HG03108 (cell line): ENCODE measurements around the gene KRTAP2-2.
"Not testable (repeated sequence)": the region's sequence is repeated elsewhere in the genome, so short reads cannot be mapped to it uniquely, and the experiment has no call there.

Source experiments
- ATAC-seq: cut with Tn5 transposase; IDR thresholded peaks from one replicate; pipeline ENCODE4 v1.9.1; 2021; ENCODE audit warnings: moderate library complexity; ENCODE audit not compliant: unreplicated experiment

KRTAP2-2 gene

GRCh38 chr17:41065016-41065689 lies 10.1 kb upstream of the KRTAP2-2 start:
- not testable (repeated sequence) for ATAC-seq

- no peak for ATAC-seq
These were observed 9.3 kb upstream of the KRTAP2-2 start for GRCh38 chr17:41064301-41064700.

- ATAC-seq: no peak
These were observed 8.4 kb upstream of the KRTAP2-2 start for GRCh38 chr17:41063449-41063848.

- ATAC-seq: no peak
These were observed 6.9 kb upstream of the KRTAP2-2 start for GRCh38 chr17:41061964-41062363.

- no peak for ATAC-seq
These were observed 5.1 kb upstream of the KRTAP2-2 start, which contains the start of gene KRTAP2-3 for GRCh38 chr17:41060052-41060604. KRTAP2-3 (minus strand) TSS chr17:41060114; CDS start chr17:41060050, 64 bp downstream.

GRCh38 chr17:41059276-41060051 lies 4.4 kb upstream of the KRTAP2-2 start:
- ATAC-seq: not testable (repeated sequence)

GRCh38 chr17:41058741-41059140 lies 3.7 kb upstream of the KRTAP2-2 start:
- no peak for ATAC-seq

- ATAC-seq: no peak
These were observed 2.5 kb upstream of the KRTAP2-2 start for GRCh38 chr17:41057547-41057946.

- ATAC-seq: not testable (repeated sequence)
These were observed 474 bp downstream of the KRTAP2-2 start for GRCh38 chr17:41054556-41054955.

GRCh38 chr17:41054025-41054424 lies 1.0 kb downstream of the KRTAP2-2 start:
- no peak for ATAC-seq

GRCh38 chr17:41052566-41052965 lies 2.5 kb downstream of the KRTAP2-2 start:
- no peak for ATAC-seq

GRCh38 chr17:41049110-41049509 lies 5.9 kb downstream of the KRTAP2-2 start:
- no peak for ATAC-seq

- no peak for ATAC-seq
These were observed 6.6 kb downstream of the KRTAP2-2 start for GRCh38 chr17:41048441-41048840.

GRCh38 chr17:41046735-41047465 lies 8.1 kb downstream of the KRTAP2-2 start, which contains the start of gene KRTAP2-1:
KRTAP2-1 (minus strand) TSS chr17:41047316; CDS start chr17:41047267, 49 bp downstream.
- ATAC-seq: not testable (repeated sequence)

GRCh38 chr17:41042953-41043352 lies 12.1 kb downstream of the KRTAP2-2 start:
- ATAC-seq: no peak

- ATAC-seq: not testable (repeated sequence)
These were observed 14.1 kb downstream of the KRTAP2-2 start, which contains the start of gene KRTAP1-1 for GRCh38 chr17:41040783-41041571. KRTAP1-1 (minus strand) TSS chr17:41041450; CDS start chr17:41041397, 53 bp downstream.

GRCh38 chr17:41037853-41038350 lies 17.1 kb downstream of the KRTAP2-2 start:
- no peak for ATAC-seq

GRCh38 chr17:41034346-41034935 lies 20.6 kb downstream of the KRTAP2-2 start, which contains the start of gene KRTAP1-3:
KRTAP1-3 (minus strand) TSS chr17:41034874; CDS start chr17:41034821, 53 bp downstream.
- not testable (repeated sequence) for ATAC-seq

GRCh38 chr17:41029633-41030245 lies 25.3 kb downstream of the KRTAP2-2 start, which contains the start of gene KRTAP1-4:
KRTAP1-4 (minus strand) TSS chr17:41030195; CDS start chr17:41030078, 117 bp downstream.
- no peak for ATAC-seq
